H9 (cell line): ENCODE measurements around the gene NRXN3. TPM values are rescaled to one million over a fixed set of nuclear protein-coding genes. Genes with fewer than 3 reads are reported as not detected.

Source experiments
- DNase-seq: peaks from one replicate; pipeline ENCODE4 v3.0.0-alpha.2; 2017
- H2AFZ ChIP-seq: one replicate; pipeline ENCODE4 v1.6.1; 2013; ENCODE audit warnings: mild to moderate bottlenecking, low read length, control low read depth, moderate library complexity
- H2AK5ac ChIP-seq: 2 replicates; pipeline ENCODE4 v1.6.1; 2013; ENCODE audit warnings: low read length, control low read depth, mixed read lengths; ENCODE audit not compliant: insufficient read length
- H2BK120ac ChIP-seq: one replicate; pipeline ENCODE4 v1.6.1; 2013; ENCODE audit warnings: low read depth, mild to moderate bottlenecking, low read length, control low read depth, inconsistent platforms; ENCODE audit not compliant: poor library complexity, severe bottlenecking
- H2BK12ac ChIP-seq: 2 replicates; pipeline ENCODE4 v1.6.1; 2013; ENCODE audit warnings: low read length, control low read depth, mixed read lengths, low read depth; ENCODE audit not compliant: insufficient read length
- H2BK15ac ChIP-seq: 2 replicates; pipeline ENCODE4 v1.6.1; 2013; ENCODE audit warnings: low read depth, low read length, control low read depth
- H2BK20ac ChIP-seq: one replicate; pipeline ENCODE4 v1.6.1; 2013; ENCODE audit warnings: low read depth, mild to moderate bottlenecking, low read length, control low read depth, inconsistent platforms; ENCODE audit not compliant: poor library complexity, severe bottlenecking
- H2BK5ac ChIP-seq: 2 replicates; pipeline ENCODE4 v1.6.1; 2013; ENCODE audit warnings: low read length, control low read depth, mixed read lengths; ENCODE audit not compliant: insufficient read length
- H3K14ac ChIP-seq: 2 replicates; pipeline ENCODE4 v1.6.1; 2013; ENCODE audit warnings: low read length, control low read depth; ENCODE audit not compliant: insufficient read depth
- H3K18ac ChIP-seq: 2 replicates; pipeline ENCODE4 v1.6.1; 2013; ENCODE audit warnings: low read depth, mild to moderate bottlenecking, mixed read lengths, low read length, control low read depth; ENCODE audit not compliant: insufficient read length
- H3K23ac ChIP-seq: 2 replicates; pipeline ENCODE4 v1.6.1; 2013; ENCODE audit warnings: low read length, control low read depth, mixed read lengths, low read depth; ENCODE audit not compliant: insufficient read length
- H3K23me2 ChIP-seq: 2 replicates; pipeline ENCODE4 v1.6.1; 2013; ENCODE audit warnings: low read depth, mild to moderate bottlenecking, mixed read lengths, low read length, control low read depth; ENCODE audit not compliant: insufficient read length, poor library complexity, severe bottlenecking
- H3K27ac ChIP-seq: 2 replicates; pipeline ENCODE4 v1.5.1; 2013; ENCODE audit warnings: low read length, control low read depth, mixed read lengths, low read depth; ENCODE audit not compliant: insufficient read length
- H3K27me3 ChIP-seq: 2 replicates; pipeline ENCODE4 v1.6.1; 2013; ENCODE audit warnings: low read length, control low read depth, inconsistent platforms; ENCODE audit not compliant: insufficient read depth
- H3K4ac ChIP-seq: 2 replicates; pipeline ENCODE4 v1.6.1; 2013; ENCODE audit warnings: low read depth, mild to moderate bottlenecking, control low read depth, inconsistent platforms, low read length, moderate library complexity
- H3K4me1 ChIP-seq: 2 replicates; pipeline ENCODE4 v1.6.1; 2013; ENCODE audit warnings: low read length, control low read depth, inconsistent platforms; ENCODE audit not compliant: insufficient read depth
- H3K4me2 ChIP-seq: 2 replicates; pipeline ENCODE4 v1.6.1; 2013; ENCODE audit warnings: low read length, control low read depth, mixed read lengths; ENCODE audit not compliant: insufficient read length, insufficient read depth
- H3K56ac ChIP-seq: 2 replicates; pipeline ENCODE4 v1.6.1; 2013; ENCODE audit warnings: low read depth, mild to moderate bottlenecking, mixed read lengths, low read length, control low read depth; ENCODE audit not compliant: insufficient read length
- H3K79me1 ChIP-seq: 2 replicates; pipeline ENCODE4 v1.6.1; 2013; ENCODE audit warnings: low read depth, mild to moderate bottlenecking, moderate library complexity, low read length, control low read depth, inconsistent platforms; ENCODE audit not compliant: insufficient read depth, poor library complexity, severe bottlenecking
- H3K79me2 ChIP-seq: 2 replicates; pipeline ENCODE4 v1.6.1; 2013; ENCODE audit warnings: low read length, control low read depth, inconsistent platforms; ENCODE audit not compliant: insufficient read depth
- H3K9ac ChIP-seq: 2 replicates; pipeline ENCODE4 v1.6.1; 2013; ENCODE audit warnings: low read length, control low read depth, mixed read lengths; ENCODE audit not compliant: insufficient read length; ENCODE audit errors: extremely low read depth
- H3K9me3 ChIP-seq: one replicate; pipeline ENCODE4 v1.6.1; 2013; ENCODE audit warnings: low read depth, low read length, inconsistent platforms; ENCODE audit not compliant: control insufficient read depth
- H3T11ph ChIP-seq: one replicate; pipeline ENCODE4 v1.6.1; 2013; ENCODE audit warnings: mild to moderate bottlenecking, low read length, control low read depth, inconsistent platforms
- H4K20me1 ChIP-seq: one replicate; pipeline ENCODE4 v1.6.1; 2013; ENCODE audit not compliant: control insufficient read depth, insufficient read length, insufficient read depth
- H4K5ac ChIP-seq: 2 replicates; pipeline ENCODE4 v1.6.1; 2013; ENCODE audit warnings: low read depth, mild to moderate bottlenecking, mixed read lengths, low read length, control low read depth; ENCODE audit not compliant: insufficient read length
- H4K8ac ChIP-seq: replicated peaks from 2 replicates; pipeline ENCODE4 v1.6.1; 2013; ENCODE audit warnings: low read length, control low read depth, mixed read lengths, low read depth; ENCODE audit not compliant: insufficient read length
- H4K91ac ChIP-seq: 2 replicates; pipeline ENCODE4 v1.6.1; 2013; ENCODE audit warnings: low read depth, mild to moderate bottlenecking, moderate library complexity, mixed read lengths, low read length, control low read depth; ENCODE audit not compliant: insufficient read length
- H3K27ac Mint-ChIP-seq, 3 experiments: 2 replicates in 2 of 3; 3 replicates in 1 of 3; pipeline ENCODE4 v1.8.0; 2020 to 2021; ENCODE audit warnings: mixed read lengths in 3 of 3, mild to moderate bottlenecking in 1 of 3, moderate library complexity in 1 of 3
- H3K27me3 Mint-ChIP-seq: 2 replicates; pipeline ENCODE4 v1.8.0; 2021; ENCODE audit warnings: low read depth, mild to moderate bottlenecking, moderate library complexity, mixed read lengths
- H3K36me3 Mint-ChIP-seq, 3 experiments: 2 replicates in 2 of 3; 3 replicates in 1 of 3; pipeline ENCODE4 v1.8.0; 2020 to 2021; ENCODE audit warnings: low read depth in 3 of 3, mixed read lengths in 3 of 3; ENCODE audit not compliant: insufficient read depth in 1 of 3
- H3K4me1 Mint-ChIP-seq, 2 experiments: 2 replicates each; pipeline ENCODE4 v1.8.0; 2020; ENCODE audit warnings: mixed read lengths in 2 of 2
- H3K4me3 Mint-ChIP-seq, 2 experiments: 2 replicates in 1 of 2; 3 replicates in 1 of 2; pipeline ENCODE4 v1.8.0; 2020 to 2021; ENCODE audit warnings: mild to moderate bottlenecking in 2 of 2, mixed read lengths in 2 of 2, moderate library complexity in 1 of 2
- H3K9me3 Mint-ChIP-seq, 2 experiments: 2 replicates in 1 of 2; 3 replicates in 1 of 2; pipeline ENCODE4 v1.8.0; 2020; ENCODE audit warnings: mild to moderate bottlenecking in 2 of 2, mixed read lengths in 2 of 2, moderate library complexity in 1 of 2
- CTCF ChIP-seq: fragments of 200-600 bp; sonication (generic); conservative IDR thresholded peaks from 3 replicates; pipeline ENCODE4 v1.8.0; 2021; ENCODE audit warnings: antibody characterized with exemption, mild to moderate bottlenecking
- WGBS: extraction: QIAGEN DNeasy Blood & Tissue Kit; methylation state at CpG from one replicate; pipeline ENCODE4 v1.1.7; 2013; ENCODE audit warnings: missing lambda C conversion rate, low lambda C conversion rate, mixed read lengths; ENCODE audit not compliant: insufficient read length; ENCODE audit errors: extremely low coverage; 5-methylcytosine and 5-hydroxymethylcytosine counted together
- total RNA-seq: library from RNA; stranded (reverse); gene quantifications from 2 replicates; pipeline ENCODE4 v1.2.1, GENCODE V29; 2021

Gene NRXN3
- total RNA-seq, 1 experiment from 2014 or later = 1.8 TPM

GRCh38 chr14:78950649-78951048 lies 780.5 kb downstream of the NRXN3 start:
- DNase-seq = no peak
- peaks cover 0 to 10% of the 10 kb centered on the region in 2 experiments; a peak in 3 of 4 replicates for H3K4me1 Mint-ChIP-seq
- H4K8ac ChIP-seq = no peak overlapping the region
- no peaks in the 10 kb centered on the region for H3K23me2 ChIP-seq
- H4K20me1 ChIP-seq = no peaks in the 10 kb centered on the region
- no peak overlapping the region for H3K18ac ChIP-seq
- H2AK5ac ChIP-seq = no peak overlapping the region
- no peak overlapping the region for H2BK20ac ChIP-seq
- no peaks in the 10 kb centered on the region for H3K9me3 ChIP-seq
- no peak overlapping the region for H3K4me2 ChIP-seq
- H4K91ac ChIP-seq = no peak overlapping the region
- H3K79me2 ChIP-seq = no peaks in the 10 kb centered on the region
- H3T11ph ChIP-seq = no peak overlapping the region
- no peaks in the 10 kb centered on the region for H3K36me3 Mint-ChIP-seq
- H3K27me3 ChIP-seq = no peaks in the 10 kb centered on the region
- no peak overlapping the region for H3K4ac ChIP-seq
- TF ChIP-seq CTCF = no peak
- H3K27ac ChIP-seq = no peak overlapping the region
- no peak overlapping the region for H3K4me3 Mint-ChIP-seq
- no peak overlapping the region for H2BK15ac ChIP-seq
- no peak overlapping the region for H2BK120ac ChIP-seq
- H3K79me1 ChIP-seq = no peaks in the 10 kb centered on the region
- WGBS = no CpG with 5 or more reads among the region's 3 CpGs
- no peak overlapping the region for H3K56ac ChIP-seq
- H3K9ac ChIP-seq = no peak overlapping the region
- H4K5ac ChIP-seq = no peak overlapping the region
- peaks cover 3% of the 10 kb centered on the region; the same call in 1 of the 2 replicates for H3K27me3 Mint-ChIP-seq
- no peaks in the 10 kb centered on the region for H3K4me1 ChIP-seq
- peak overlapping the region in 2 of 3 experiments; percentile 21 to 46; a peak in 1 of 7 replicates for H3K27ac Mint-ChIP-seq
- H2BK5ac ChIP-seq = no peak overlapping the region
- no peaks in the 10 kb centered on the region for H3K9me3 Mint-ChIP-seq
- no peak overlapping the region for H2AFZ ChIP-seq
- no peak overlapping the region for H3K14ac ChIP-seq
- no peak overlapping the region for H3K23ac ChIP-seq
- no peak overlapping the region for H2BK12ac ChIP-seq
